Neuronal stem cell (in vitro differentiated cells): Measurements from ENCODE around the gene ZC3H12C.

ENCODE experiments used
- DNase-seq: peaks from one replicate; pipeline ENCODE4 v3.0.0-alpha.2; 2013; ENCODE audit warnings: low spot score
- H2AFZ ChIP-seq: one replicate; pipeline ENCODE4 v1.6.1; 2013; ENCODE audit warnings: mild to moderate bottlenecking, low read length, inconsistent platforms
- H2AK5ac ChIP-seq: 2 replicates; pipeline ENCODE4 v1.6.1; 2013; ENCODE audit warnings: low read depth, mild to moderate bottlenecking, inconsistent platforms, low read length, moderate library complexity, mixed read lengths
- H2BK120ac ChIP-seq: 2 replicates; pipeline ENCODE4 v1.6.1; 2013; ENCODE audit warnings: low read depth, mild to moderate bottlenecking, inconsistent platforms, low read length, moderate library complexity, mixed read lengths
- H2BK12ac ChIP-seq: one replicate; pipeline ENCODE4 v1.6.1; 2013; ENCODE audit warnings: low read length, inconsistent platforms
- H2BK15ac ChIP-seq: 2 replicates; pipeline ENCODE4 v1.6.1; 2013; ENCODE audit warnings: mild to moderate bottlenecking, low read length, inconsistent platforms, mixed read lengths
- H2BK5ac ChIP-seq: one replicate; pipeline ENCODE4 v1.6.1; 2013; ENCODE audit warnings: inconsistent platforms, mild to moderate bottlenecking, low read length, moderate library complexity
- H3K14ac ChIP-seq: one replicate; pipeline ENCODE4 v1.6.1; 2013; ENCODE audit warnings: low read length, inconsistent platforms
- H3K18ac ChIP-seq: 2 replicates; pipeline ENCODE4 v1.6.1; 2013; ENCODE audit warnings: low read length, inconsistent platforms
- H3K23ac ChIP-seq: 2 replicates; pipeline ENCODE4 v1.6.1; 2013; ENCODE audit warnings: low read depth, mild to moderate bottlenecking, mixed read lengths, low read length, inconsistent platforms; ENCODE audit not compliant: poor library complexity
- H3K27ac ChIP-seq: replicated peaks from 3 replicates; pipeline ENCODE4 v1.5.1; 2013; ENCODE audit warnings: low read length, inconsistent platforms
- H3K27me3 ChIP-seq, 3 experiments: 2 replicates each; pipeline ENCODE4 v1.6.1; 2013; ENCODE audit warnings: low read length in 3 of 3, mild to moderate bottlenecking in 2 of 3, inconsistent platforms in 1 of 3, low read depth in 1 of 3, mixed read lengths in 1 of 3, moderate library complexity in 1 of 3; ENCODE audit not compliant: control insufficient read depth in 3 of 3, insufficient read depth in 3 of 3
- H3K36me3 ChIP-seq, 2 donors: replicated peaks in 1 of 2; 2 replicates each; pipeline ENCODE4 v1.6.1; 2013; ENCODE audit warnings: low read length in 2 of 2; ENCODE audit not compliant: control insufficient read depth in 2 of 2, insufficient read depth in 2 of 2
- H3K4ac ChIP-seq: 2 replicates; pipeline ENCODE4 v1.6.1; 2013; ENCODE audit warnings: inconsistent platforms, mild to moderate bottlenecking, low read length, moderate library complexity
- H3K4me1 ChIP-seq, 2 donors: 1 replicate in 1 of 2; 2 replicates in 1 of 2; pipeline ENCODE4 v1.6.1; 2013; ENCODE audit warnings: low read length in 2 of 2, low read depth in 1 of 2; ENCODE audit not compliant: control insufficient read depth in 2 of 2, insufficient read depth in 1 of 2
- H3K4me2 ChIP-seq: one replicate; pipeline ENCODE4 v1.6.1; 2013; ENCODE audit warnings: mild to moderate bottlenecking, low read length, inconsistent platforms; ENCODE audit not compliant: insufficient read depth, poor library complexity, severe bottlenecking
- H3K4me3 ChIP-seq, 2 donors: 2 replicates each; pipeline ENCODE4 v1.5.1; 2013; ENCODE audit warnings: low read length in 2 of 2, mild to moderate bottlenecking in 2 of 2, inconsistent platforms in 1 of 2, moderate library complexity in 1 of 2
- H3K79me1 ChIP-seq: one replicate; pipeline ENCODE4 v1.6.1; 2013; ENCODE audit warnings: low read depth, mild to moderate bottlenecking, inconsistent platforms, low read length, moderate library complexity
- H3K9ac ChIP-seq: one replicate; pipeline ENCODE4 v1.6.1; 2013; ENCODE audit warnings: mild to moderate bottlenecking, low read depth, low read length, inconsistent platforms; ENCODE audit not compliant: poor library complexity
- H3K9me3 ChIP-seq, 2 donors: replicated peaks in 1 of 2; 2 replicates each; pipeline versions ENCODE3 to v1.6.1; 2013; ENCODE audit warnings: low read length in 2 of 2, mild to moderate bottlenecking in 2 of 2, inconsistent platforms in 1 of 2, low read depth in 1 of 2, mixed read lengths in 1 of 2, moderate library complexity in 1 of 2; ENCODE audit not compliant: control insufficient read depth in 2 of 2, insufficient read depth in 1 of 2
- H4K8ac ChIP-seq: one replicate; pipeline ENCODE4 v1.6.1; 2013; ENCODE audit warnings: low read depth, mild to moderate bottlenecking, inconsistent platforms, low read length, moderate library complexity
- H4K91ac ChIP-seq: one replicate; pipeline ENCODE4 v1.6.1; 2013; ENCODE audit warnings: low read length, low read depth, mild to moderate bottlenecking, inconsistent platforms; ENCODE audit not compliant: poor library complexity
- whole genome bisulfite sequencing, 2 donors: extraction: QIAGEN DNeasy Blood & Tissue Kit; methylation state at CpG; one replicate each; pipeline ENCODE4 v1.1.7; 2013; ENCODE audit warnings: missing lambda C conversion rate in 2 of 2, mixed read lengths in 1 of 2; ENCODE audit not compliant: insufficient read length in 2 of 2, insufficient replicate concordance in 1 of 2; ENCODE audit errors: extremely low coverage in 2 of 2; 5-methylcytosine and 5-hydroxymethylcytosine counted together

The ZC3H12C gene

GRCh38 chr11:110161061-110161460, 67.9 kb downstream of the ZC3H12C start:
- Histone ChIP-seq H3K9ac (no peak overlapping the region), H2BK120ac (no peak overlapping the region), H3K4me2 (no peak overlapping the region), H3K14ac (no peak overlapping the region), H3K9me3 (no peaks in the 10 kb centered on the region), H2AFZ (no peak overlapping the region), H3K36me3 (peaks cover 31 to 97% of the 10 kb centered on the region in 2 donors), H3K18ac (no peak overlapping the region), H2BK12ac (no peak overlapping the region), H3K79me1 (no peaks in the 10 kb centered on the region), H3K4me1 (no peaks in the 10 kb centered on the region), H4K91ac (no peak overlapping the region), H2AK5ac (no peak overlapping the region), H4K8ac (no peak overlapping the region), H2BK15ac (no peak overlapping the region), H2BK5ac (no peak overlapping the region), H3K4ac (no peak overlapping the region), H3K4me3 (no peak overlapping the region), H3K27ac (no peak overlapping the region), H3K23ac (no peak overlapping the region), H3K27me3 (no peaks in the 10 kb centered on the region)
- DNase-seq: no peak
- no CpG with 5 or more reads among the region's 9 CpGs for WGBS, 2 donors

DNA sequence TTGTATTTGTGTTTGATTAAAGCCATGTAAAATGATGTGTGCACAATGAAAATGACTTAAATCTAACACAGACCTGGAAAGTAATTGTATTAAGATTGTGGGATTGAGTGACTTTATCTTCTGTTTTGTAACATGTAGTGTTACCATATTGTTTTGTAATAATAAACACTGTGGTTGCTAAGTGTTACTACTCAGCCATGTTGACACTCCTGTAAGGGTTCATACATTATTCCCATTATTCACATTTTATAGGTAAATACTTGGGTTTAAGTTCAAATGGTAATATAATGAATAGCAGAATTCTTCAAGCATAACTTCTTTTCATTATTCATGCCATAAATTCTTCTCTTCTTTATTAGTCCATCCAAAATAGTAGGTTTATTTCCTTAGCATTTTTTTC, 69.0 kb downstream of the ZC3H12C start:
- H3K18ac ChIP-seq: no peak overlapping the region
- no peak overlapping the region for H4K8ac ChIP-seq
- no peaks in the 10 kb centered on the region for H3K27me3 ChIP-seq
- H2AK5ac ChIP-seq: no peak overlapping the region
- H2BK15ac ChIP-seq: no peak overlapping the region
- H3K4me3 ChIP-seq: no peak overlapping the region
- H4K91ac ChIP-seq: no peak overlapping the region
- no peak for DNase-seq
- H3K9me3 ChIP-seq: no peaks in the 10 kb centered on the region
- H3K36me3 ChIP-seq: peaks cover 33 to 99% of the 10 kb centered on the region in 2 donors
- H2BK12ac ChIP-seq: no peak overlapping the region
- no peaks in the 10 kb centered on the region for H3K79me1 ChIP-seq
- H3K4me1 ChIP-seq: no peaks in the 10 kb centered on the region
- no peak overlapping the region for H2BK5ac ChIP-seq
- H2BK120ac ChIP-seq: no peak overlapping the region
- H3K27ac ChIP-seq: no peak overlapping the region
- H3K4ac ChIP-seq: no peak overlapping the region
- H2AFZ ChIP-seq: no peak overlapping the region
- no peak overlapping the region for H3K4me2 ChIP-seq
- H3K9ac ChIP-seq: no peak overlapping the region
- H3K23ac ChIP-seq: no peak overlapping the region
- H3K14ac ChIP-seq: no peak overlapping the region

- WGBS, 2 donors: no CpG with 5 or more reads among the region's 28 CpGs
- Histone ChIP-seq H3K14ac (no peak overlapping the region), H3K4me1 (no peaks in the 10 kb centered on the region), H3K79me1 (no peaks in the 10 kb centered on the region), H2BK12ac (no peak overlapping the region), H3K27ac (no peak overlapping the region), H3K4ac (no peak overlapping the region), H3K9me3 (no peaks in the 10 kb centered on the region), H2BK120ac (no peak overlapping the region), H2AK5ac (no peak overlapping the region), H2AFZ (no peak overlapping the region), H2BK15ac (no peak overlapping the region), H2BK5ac (no peak overlapping the region), H3K18ac (no peak overlapping the region), H4K8ac (no peak overlapping the region), H3K9ac (no peak overlapping the region), H4K91ac (no peak overlapping the region), H3K27me3 (no peaks in the 10 kb centered on the region), H3K36me3 (peaks cover 26 to 95% of the 10 kb centered on the region in 2 donors), H3K4me2 (no peak overlapping the region), H3K23ac (no peak overlapping the region), H3K4me3 (no peak overlapping the region)
- no peak for DNase-seq
Observed at GRCh38 chr11:110165039-110165925, 72.1 kb downstream of the ZC3H12C start.

- Histone ChIP-seq H3K36me3 (peaks cover 18 to 66% of the 10 kb centered on the region in 2 donors), H3K18ac (no peak overlapping the region), H2AK5ac (no peak overlapping the region), H4K8ac (no peak overlapping the region), H3K4ac (no peak overlapping the region), H3K14ac (no peak overlapping the region), H2AFZ (no peak overlapping the region), H3K4me2 (no peak overlapping the region), H3K23ac (no peak overlapping the region), H2BK5ac (no peak overlapping the region), H3K9ac (no peak overlapping the region), H3K27me3 (no peaks in the 10 kb centered on the region), H3K79me1 (no peaks in the 10 kb centered on the region), H4K91ac (no peak overlapping the region), H3K27ac (no peak overlapping the region), H2BK120ac (no peak overlapping the region), H3K4me1 (peaks cover 0 to 3% of the 10 kb centered on the region in 2 donors), H3K4me3 (no peak overlapping the region), H2BK12ac (no peak overlapping the region), H3K9me3 (no peaks in the 10 kb centered on the region), H2BK15ac (no peak overlapping the region)
- DNase-seq: no peak
- WGBS, 2 donors: no CpG with 5 or more reads among the region's 5 CpGs
Observed at GRCh38 chr11:110168033-110168803, 75.0 kb downstream of the ZC3H12C start.
